Upper lobe of right lung (tissue), 1 donor: Measurements from ENCODE around the gene SLC15A4. TPM values are rescaled to one million over a fixed set of nuclear protein-coding genes. Genes with fewer than 3 reads are reported as not detected.

Experiments
- ATAC-seq: fragments of 200-7000 bp; cut with Tn5 transposase; one replicate; pipeline ENCODE4 v1.9.1; 2020; ENCODE audit warnings: mild to moderate bottlenecking, moderate library complexity
- DNase-seq: peaks from one replicate; pipeline ENCODE4 v3.0.0-alpha.2; 2020
- H3K27ac ChIP-seq: fragments of 200-600 bp; one replicate; pipeline ENCODE4 v1.8.0; 2022
- H3K27me3 ChIP-seq: fragments of 200-600 bp; one replicate; pipeline ENCODE4 v1.8.0; 2022; ENCODE audit warnings: mild to moderate bottlenecking
- H3K36me3 ChIP-seq: fragments of 200-600 bp; one replicate; pipeline ENCODE4 v1.8.0; 2022
- H3K4me1 ChIP-seq: fragments of 200-600 bp; one replicate; pipeline ENCODE4 v1.8.0; 2022
- H3K4me3 ChIP-seq: fragments of 200-600 bp; one replicate; pipeline ENCODE4 v1.8.0; 2022; ENCODE audit warnings: mild to moderate bottlenecking
- H3K9me3 ChIP-seq: fragments of 200-600 bp; one replicate; pipeline ENCODE4 v1.8.0; 2022
- CTCF ChIP-seq: fragments of 200-600 bp; IDR thresholded peaks from one replicate; pipeline ENCODE4 v1.8.0; 2022; ENCODE audit warnings: antibody characterized with exemption
- intact Hi-C: fragments of 100-400 bp; cut with DNase I; formaldehyde crosslinking; loops from one replicate; pipeline ENCODE4 v1.11.0; 2022
- total RNA-seq: library from RNA; stranded (reverse); fragmentation: NEBNext Ultra II Directional; extraction: Animal tissue kit (Norgen Biotek cat#: 25700); gene quantifications from one replicate; pipeline ENCODE4 v1.2.1, GENCODE V29; 2021
- donor health status: DM: no; HTN: yes; CAD: no; lungs with severe emphysema.

The SLC15A4 gene
- total RNA-seq, 1 donor from 2014 or later = 31.3 TPM

GRCh38 chr12:128792398-128792797, 31.4 kb downstream of the SLC15A4 start:
- H3K27me3 ChIP-seq = no peaks in the 10 kb centered on the region
- intact Hi-C loops = no loop called here
- DNase-seq (peak; percentile 23), ATAC-seq (no peak)
- H3K4me1 ChIP-seq = peaks cover 12% of the 10 kb centered on the region
- H3K4me3 ChIP-seq = no peak overlapping the region
- peaks cover 63% of the 10 kb centered on the region for H3K36me3 ChIP-seq
- no peaks in the 10 kb centered on the region for H3K9me3 ChIP-seq
- TF ChIP-seq CTCF = no peak
- no peak overlapping the region for H3K27ac ChIP-seq

- intact Hi-C loops = no loop called here
- H3K27me3 ChIP-seq = no peaks in the 10 kb centered on the region
- no peak overlapping the region for H3K27ac ChIP-seq
- peak; percentile 40 for DNase-seq
- H3K4me3 ChIP-seq = no peak overlapping the region
- no peak for ATAC-seq
- H3K36me3 ChIP-seq = peaks cover 55% of the 10 kb centered on the region
- peaks cover 9% of the 10 kb centered on the region for H3K4me1 ChIP-seq
- no peak for TF ChIP-seq CTCF
- H3K9me3 ChIP-seq = no peaks in the 10 kb centered on the region
These were observed 32.1 kb downstream of the SLC15A4 start for GRCh38 chr12:128791395-128792322.

GRCh38 chr12:128790653-128791373, 32.9 kb downstream of the SLC15A4 start:
- Histone ChIP-seq H3K36me3 (peaks cover 48% of the 10 kb centered on the region), H3K9me3 (no peaks in the 10 kb centered on the region), H3K27me3 (no peaks in the 10 kb centered on the region), H3K4me3 (no peak overlapping the region), H3K4me1 (peaks cover 5% of the 10 kb centered on the region), H3K27ac (no peak overlapping the region)
- no peak for TF ChIP-seq CTCF
- intact Hi-C loops = no loop called here
- DNase-seq (peak; percentile 37), ATAC-seq (no peak)

GRCh38 chr12:128790221-128790620, 33.5 kb downstream of the SLC15A4 start:
- no peak overlapping the region for H3K27ac ChIP-seq
- DNase-seq (peak; percentile 28), ATAC-seq (no peak)
- no peak overlapping the region for H3K4me3 ChIP-seq
- no peaks in the 10 kb centered on the region for H3K27me3 ChIP-seq
- H3K9me3 ChIP-seq = no peaks in the 10 kb centered on the region
- H3K36me3 ChIP-seq = peaks cover 42% of the 10 kb centered on the region
- intact Hi-C loops = no loop called here
- no peak for TF ChIP-seq CTCF
- peaks cover 5% of the 10 kb centered on the region for H3K4me1 ChIP-seq

GRCh38 chr12:128789356-128789929, 34.3 kb downstream of the SLC15A4 start:
- no peak overlapping the region for H3K27ac ChIP-seq
- H3K27me3 ChIP-seq = no peaks in the 10 kb centered on the region
- H3K36me3 ChIP-seq = peaks cover 36% of the 10 kb centered on the region
- no peak overlapping the region for H3K4me3 ChIP-seq
- no peaks in the 10 kb centered on the region for H3K9me3 ChIP-seq
- TF ChIP-seq CTCF = no peak
- peaks cover 3% of the 10 kb centered on the region for H3K4me1 ChIP-seq
- peak; percentile 43 for DNase-seq
- intact Hi-C loops = no loop called here
- peak; percentile 60 for ATAC-seq
